HL-60 (cell line): ENCODE measurements around the gene POU2AF1. TPM values are rescaled to one million over a fixed set of nuclear protein-coding genes. Genes with fewer than 3 reads are reported as not detected.

ENCODE experiments used
- DNase-seq, 2 experiments: peaks; one replicate each; pipeline ENCODE4 v3.0.0-alpha.2; 2010 to 2020; ENCODE audit warnings: low read depth in 1 of 2, low spot score in 1 of 2
- H3K27ac ChIP-seq: fragments of 250-450 bp; sonication (Bioruptor Pico); replicated peaks from 2 replicates; pipeline ENCODE4 v1.5.1; 2020; ENCODE audit warnings: mild to moderate bottlenecking, moderate library complexity
- H3K27me3 ChIP-seq: fragments of 250-450 bp; sonication (Bioruptor Pico); 2 replicates; pipeline ENCODE4 v1.5.1; 2021; ENCODE audit warnings: mild to moderate bottlenecking, moderate library complexity; ENCODE audit not compliant: insufficient read depth, poor library complexity, severe bottlenecking
- H3K4me3 ChIP-seq: replicated peaks from 2 replicates; pipeline ENCODE4 v1.5.1; 2011; ENCODE audit warnings: mild to moderate bottlenecking, control low read depth, low read length; ENCODE audit not compliant: insufficient read depth
- GABPA ChIP-seq: IDR thresholded peaks from 2 replicates; pipeline ENCODE4 v1.6.1; 2012; ENCODE audit warnings: low read depth
- POLR2AphosphoS5 ChIP-seq: IDR thresholded peaks from 2 replicates; pipeline ENCODE4 v1.6.1; 2012; ENCODE audit warnings: low read depth
- SPI1 ChIP-seq: IDR thresholded peaks from 2 replicates; pipeline ENCODE4 v1.6.1; 2012; ENCODE audit warnings: low read depth, mild to moderate bottlenecking, borderline replicate concordance
- microRNA-seq: library from miRNA; unstranded; fragments of <30 nt; microRNA quantifications from one replicate; pipeline ENCODE4, GENCODE V29; 2018
- TF ChIP-seq, protein P1 (sequence below): IDR thresholded peaks from 2 replicates; pipeline ENCODE4 v1.6.1; 2012; ENCODE audit warnings: low read depth; ENCODE audit not compliant: insufficient replicate concordance
- TF ChIP-seq, protein P2 (sequence below): IDR thresholded peaks from one replicate; pipeline ENCODE4 v1.5.1; 2011; ENCODE audit warnings: low read length, control low read depth, inconsistent platforms; ENCODE audit not compliant: insufficient read depth

Gene POU2AF1

DNA sequence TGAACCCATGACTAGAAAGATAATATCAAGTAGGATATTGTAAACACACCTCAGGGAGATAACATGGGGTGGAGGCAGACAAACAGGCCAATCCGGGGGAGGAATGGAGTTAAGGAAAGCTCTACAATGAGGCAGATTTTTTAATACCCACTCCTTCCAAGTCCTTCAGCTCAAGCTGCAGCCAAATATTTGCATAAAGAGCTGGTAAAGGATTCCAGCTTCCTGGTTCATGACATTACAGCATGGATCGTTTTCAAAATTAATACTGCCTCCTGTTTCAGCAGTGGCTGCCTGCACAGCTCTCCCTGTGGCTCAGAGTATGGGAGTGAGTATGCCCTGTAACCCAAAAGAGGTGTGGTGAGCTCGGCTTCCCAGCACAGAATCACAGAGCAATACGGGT, 75.6 kb downstream of the POU2AF1 start:
- no peak for DNase-seq
- Histone ChIP-seq H3K4me3 (no peak overlapping the region), H3K27me3 (peaks cover 26% of the 10 kb centered on the region), H3K27ac (no peak overlapping the region)
- TF ChIP-seq, protein P1, sequence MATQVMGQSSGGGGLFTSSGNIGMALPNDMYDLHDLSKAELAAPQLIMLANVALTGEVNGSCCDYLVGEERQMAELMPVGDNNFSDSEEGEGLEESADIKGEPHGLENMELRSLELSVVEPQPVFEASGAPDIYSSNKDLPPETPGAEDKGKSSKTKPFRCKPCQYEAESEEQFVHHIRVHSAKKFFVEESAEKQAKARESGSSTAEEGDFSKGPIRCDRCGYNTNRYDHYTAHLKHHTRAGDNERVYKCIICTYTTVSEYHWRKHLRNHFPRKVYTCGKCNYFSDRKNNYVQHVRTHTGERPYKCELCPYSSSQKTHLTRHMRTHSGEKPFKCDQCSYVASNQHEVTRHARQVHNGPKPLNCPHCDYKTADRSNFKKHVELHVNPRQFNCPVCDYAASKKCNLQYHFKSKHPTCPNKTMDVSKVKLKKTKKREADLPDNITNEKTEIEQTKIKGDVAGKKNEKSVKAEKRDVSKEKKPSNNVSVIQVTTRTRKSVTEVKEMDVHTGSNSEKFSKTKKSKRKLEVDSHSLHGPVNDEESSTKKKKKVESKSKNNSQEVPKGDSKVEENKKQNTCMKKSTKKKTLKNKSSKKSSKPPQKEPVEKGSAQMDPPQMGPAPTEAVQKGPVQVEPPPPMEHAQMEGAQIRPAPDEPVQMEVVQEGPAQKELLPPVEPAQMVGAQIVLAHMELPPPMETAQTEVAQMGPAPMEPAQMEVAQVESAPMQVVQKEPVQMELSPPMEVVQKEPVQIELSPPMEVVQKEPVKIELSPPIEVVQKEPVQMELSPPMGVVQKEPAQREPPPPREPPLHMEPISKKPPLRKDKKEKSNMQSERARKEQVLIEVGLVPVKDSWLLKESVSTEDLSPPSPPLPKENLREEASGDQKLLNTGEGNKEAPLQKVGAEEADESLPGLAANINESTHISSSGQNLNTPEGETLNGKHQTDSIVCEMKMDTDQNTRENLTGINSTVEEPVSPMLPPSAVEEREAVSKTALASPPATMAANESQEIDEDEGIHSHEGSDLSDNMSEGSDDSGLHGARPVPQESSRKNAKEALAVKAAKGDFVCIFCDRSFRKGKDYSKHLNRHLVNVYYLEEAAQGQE = no peak
- no peak for TF ChIP-seq POLR2AphosphoS5
- no peak for TF ChIP-seq GABPA
- no peak for TF ChIP-seq SPI1
- TF ChIP-seq, protein P2, sequence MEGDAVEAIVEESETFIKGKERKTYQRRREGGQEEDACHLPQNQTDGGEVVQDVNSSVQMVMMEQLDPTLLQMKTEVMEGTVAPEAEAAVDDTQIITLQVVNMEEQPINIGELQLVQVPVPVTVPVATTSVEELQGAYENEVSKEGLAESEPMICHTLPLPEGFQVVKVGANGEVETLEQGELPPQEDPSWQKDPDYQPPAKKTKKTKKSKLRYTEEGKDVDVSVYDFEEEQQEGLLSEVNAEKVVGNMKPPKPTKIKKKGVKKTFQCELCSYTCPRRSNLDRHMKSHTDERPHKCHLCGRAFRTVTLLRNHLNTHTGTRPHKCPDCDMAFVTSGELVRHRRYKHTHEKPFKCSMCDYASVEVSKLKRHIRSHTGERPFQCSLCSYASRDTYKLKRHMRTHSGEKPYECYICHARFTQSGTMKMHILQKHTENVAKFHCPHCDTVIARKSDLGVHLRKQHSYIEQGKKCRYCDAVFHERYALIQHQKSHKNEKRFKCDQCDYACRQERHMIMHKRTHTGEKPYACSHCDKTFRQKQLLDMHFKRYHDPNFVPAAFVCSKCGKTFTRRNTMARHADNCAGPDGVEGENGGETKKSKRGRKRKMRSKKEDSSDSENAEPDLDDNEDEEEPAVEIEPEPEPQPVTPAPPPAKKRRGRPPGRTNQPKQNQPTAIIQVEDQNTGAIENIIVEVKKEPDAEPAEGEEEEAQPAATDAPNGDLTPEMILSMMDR = no peak

DNA sequence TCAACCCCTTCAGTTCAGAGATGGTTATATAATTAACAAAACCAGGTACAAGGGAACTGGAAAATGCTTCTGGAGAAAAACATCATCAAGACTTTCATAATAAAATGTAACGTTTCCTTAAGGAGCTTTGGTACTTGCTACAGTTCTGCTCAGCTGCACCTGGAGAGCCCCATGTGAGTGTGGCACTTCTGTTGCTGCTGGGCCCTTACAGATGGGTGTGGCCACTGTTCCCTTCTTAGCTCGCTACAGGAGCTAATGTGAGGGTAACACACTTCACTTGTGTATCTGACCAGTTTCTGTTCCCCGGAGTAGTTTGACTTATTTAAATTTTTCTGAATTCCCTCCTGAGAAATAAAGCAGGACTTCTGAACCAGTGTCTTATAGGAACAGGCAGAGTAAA, 76.8 kb downstream of the POU2AF1 start:
- Histone ChIP-seq H3K27me3 (peaks cover 29% of the 10 kb centered on the region), H3K27ac (no peak overlapping the region), H3K4me3 (no peak overlapping the region)
- TF ChIP-seq POLR2AphosphoS5 (no peak), GABPA (no peak), SPI1 (no peak)
- TF ChIP-seq, protein P2 = no peak
- TF ChIP-seq, protein P1 = no peak
- no peak for DNase-seq

Small RNAs within 50 kb of the gene (microRNA-seq; reads per million reads assigned to microRNA genes)
- gene MIR4491 = not detected
